ENCODE results near the gene ZNF598. TPM values are rescaled to one million over a fixed set of nuclear protein-coding genes. Genes with fewer than 3 reads are reported as not detected.

ZNF598 gene
- polyA plus RNA-seq, 2 of the 4 experiments (the other 2 are of a cell fraction): 17.7 to 33.8 TPM

DNA sequence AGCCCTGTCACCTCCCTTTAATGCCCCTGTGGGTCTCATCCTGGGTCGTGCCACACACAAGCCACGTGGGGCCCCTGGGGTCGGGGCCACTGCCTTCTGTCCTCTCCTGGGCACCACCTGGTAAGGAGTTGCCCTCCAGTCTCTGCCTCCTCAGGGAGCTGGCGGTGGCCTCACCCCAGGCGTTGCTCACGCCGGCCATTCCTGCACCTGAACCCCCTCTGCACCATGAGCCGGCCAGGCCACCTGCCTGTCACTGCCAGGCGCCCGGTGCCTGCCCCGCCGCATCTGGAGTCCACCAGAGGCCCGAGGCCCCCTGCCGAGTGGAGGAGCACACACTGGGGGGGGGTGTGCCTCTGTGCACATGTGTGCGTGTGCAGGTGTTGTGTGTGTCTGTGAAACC lies 27.5 kb upstream of the ZNF598 start:
- Histone ChIP-seq H3K4me3 (no peak overlapping the region), H3K4me2 (no peak overlapping the region), H3K9me3 (no peaks in the 10 kb centered on the region), H3K4me1 (peaks cover 97% of the 10 kb centered on the region), H3K27ac (peak overlapping the region; percentile 90 to 93)
- FAIRE-seq (no peak), ATAC-seq (no peak), DNase-seq (ENCODE audit: low read depth in 1 of 2, low spot score in 1 of 2) (no peak)
- TF ChIP-seq, protein P1, sequence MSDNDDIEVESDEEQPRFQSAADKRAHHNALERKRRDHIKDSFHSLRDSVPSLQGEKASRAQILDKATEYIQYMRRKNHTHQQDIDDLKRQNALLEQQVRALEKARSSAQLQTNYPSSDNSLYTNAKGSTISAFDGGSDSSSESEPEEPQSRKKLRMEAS (IDR thresholded peaks at IDR 0.05): 0 out of 2 replicates have a peak, but pooled peaks have one; percentile 20
- no peak for TF ChIP-seq FOXS1 (CRISPR knock-in tag; IDR thresholded peaks at IDR 0.05)
- ChIA-PET CTCF (interaction anchor here (0.7 to 3.1 kb wide), 5 partner anchors 14 to 103 kb away, joined by 3 to 20 read pairs (median 4); partner anchors contain the start of gene NPW), POLR2A (no interaction called here)
- WGBS (ENCODE audit: missing lambda C conversion rate): 95% methylated on average over 7 of the region's 15 CpGs

DNA sequence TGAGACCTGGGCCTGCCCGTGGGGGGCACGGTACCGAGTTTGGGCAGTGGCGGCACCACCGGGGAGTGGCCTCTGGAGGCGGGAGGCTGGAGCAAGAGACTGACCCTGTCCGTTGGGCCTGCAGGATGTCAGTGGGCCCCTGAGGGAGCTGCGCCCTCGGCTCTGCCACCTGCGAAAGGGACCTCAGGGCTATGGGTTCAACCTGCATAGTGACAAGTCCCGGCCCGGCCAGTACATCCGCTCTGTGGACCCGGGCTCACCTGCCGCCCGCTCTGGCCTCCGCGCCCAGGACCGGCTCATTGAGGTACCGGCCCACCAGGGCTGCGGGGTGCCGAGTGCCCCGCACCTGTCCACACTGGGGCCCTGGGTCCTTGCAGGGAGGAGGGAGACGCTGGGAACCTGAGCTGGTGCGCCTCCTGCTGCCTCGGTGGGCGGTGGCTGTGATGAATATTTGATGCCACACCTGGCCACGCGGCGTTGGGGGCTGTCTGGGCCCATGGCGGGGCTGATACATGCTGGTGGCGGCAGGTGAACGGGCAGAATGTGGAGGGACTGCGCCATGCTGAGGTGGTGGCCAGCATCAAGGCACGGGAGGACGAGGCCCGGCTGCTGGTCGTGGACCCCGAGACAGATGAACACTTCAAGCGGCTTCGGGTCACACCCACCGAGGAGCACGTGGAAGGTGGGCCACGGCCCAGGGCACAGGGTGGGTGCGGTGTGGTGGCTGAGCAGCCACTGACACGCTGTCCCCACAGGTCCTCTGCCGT lies 26.8 kb upstream of the ZNF598 start:
- no peak for DNase-seq (ENCODE audit: low read depth in 1 of 2, low spot score in 1 of 2)
- H3K9me3 ChIP-seq: no peaks in the 10 kb centered on the region
- peaks cover 90% of the 10 kb centered on the region for H3K4me1 ChIP-seq
- CTCF ChIA-PET: interaction anchor here (0.5 to 3.1 kb wide), 9 partner anchors 9 to 80 kb away, joined by 3 to 20 read pairs (median 3); partner anchors contain the start of genes NPW, NTHL1 and TSC2
- peak overlapping the region; percentile 90 to 93 for H3K27ac ChIP-seq
- POLR2A ChIA-PET: interaction anchor here (1.2 kb wide), 1 partner anchor 11 kb away, joined by 3 read pairs; the partner anchor contains the start of genes NTHL1 and TSC2
- H3K4me2 ChIP-seq: peak overlapping the region; percentile 88
- no peak for FAIRE-seq
- peak in 1 of 2 experiments; percentile 3; a peak in 3 of 6 replicates for ATAC-seq
- no peak overlapping the region for H3K4me3 ChIP-seq
- no peak for TF ChIP-seq EHF (CRISPR knock-in tag; IDR thresholded peaks at IDR 0.05)
- TF ChIP-seq KDM1A (IDR thresholded peaks at IDR 0.05; ENCODE audit: low read depth): no peak
- no peak for TF ChIP-seq PHF8 (IDR thresholded peaks at IDR 0.05; ENCODE audit: borderline replicate concordance, low read depth)
- TF ChIP-seq, protein P2, sequence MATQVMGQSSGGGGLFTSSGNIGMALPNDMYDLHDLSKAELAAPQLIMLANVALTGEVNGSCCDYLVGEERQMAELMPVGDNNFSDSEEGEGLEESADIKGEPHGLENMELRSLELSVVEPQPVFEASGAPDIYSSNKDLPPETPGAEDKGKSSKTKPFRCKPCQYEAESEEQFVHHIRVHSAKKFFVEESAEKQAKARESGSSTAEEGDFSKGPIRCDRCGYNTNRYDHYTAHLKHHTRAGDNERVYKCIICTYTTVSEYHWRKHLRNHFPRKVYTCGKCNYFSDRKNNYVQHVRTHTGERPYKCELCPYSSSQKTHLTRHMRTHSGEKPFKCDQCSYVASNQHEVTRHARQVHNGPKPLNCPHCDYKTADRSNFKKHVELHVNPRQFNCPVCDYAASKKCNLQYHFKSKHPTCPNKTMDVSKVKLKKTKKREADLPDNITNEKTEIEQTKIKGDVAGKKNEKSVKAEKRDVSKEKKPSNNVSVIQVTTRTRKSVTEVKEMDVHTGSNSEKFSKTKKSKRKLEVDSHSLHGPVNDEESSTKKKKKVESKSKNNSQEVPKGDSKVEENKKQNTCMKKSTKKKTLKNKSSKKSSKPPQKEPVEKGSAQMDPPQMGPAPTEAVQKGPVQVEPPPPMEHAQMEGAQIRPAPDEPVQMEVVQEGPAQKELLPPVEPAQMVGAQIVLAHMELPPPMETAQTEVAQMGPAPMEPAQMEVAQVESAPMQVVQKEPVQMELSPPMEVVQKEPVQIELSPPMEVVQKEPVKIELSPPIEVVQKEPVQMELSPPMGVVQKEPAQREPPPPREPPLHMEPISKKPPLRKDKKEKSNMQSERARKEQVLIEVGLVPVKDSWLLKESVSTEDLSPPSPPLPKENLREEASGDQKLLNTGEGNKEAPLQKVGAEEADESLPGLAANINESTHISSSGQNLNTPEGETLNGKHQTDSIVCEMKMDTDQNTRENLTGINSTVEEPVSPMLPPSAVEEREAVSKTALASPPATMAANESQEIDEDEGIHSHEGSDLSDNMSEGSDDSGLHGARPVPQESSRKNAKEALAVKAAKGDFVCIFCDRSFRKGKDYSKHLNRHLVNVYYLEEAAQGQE (IDR thresholded peaks at IDR 0.05): no peak
- no peak for TF ChIP-seq MAZ (IDR thresholded peaks at IDR 0.05; ENCODE audit: borderline replicate concordance, low read depth, low read length)
- no peak for TF ChIP-seq CBX8 (IDR thresholded peaks at IDR 0.05)
- TF ChIP-seq HOXB5 (CRISPR knock-in tag; IDR thresholded peaks at IDR 0.05): no peak
- TF ChIP-seq, protein P3, sequence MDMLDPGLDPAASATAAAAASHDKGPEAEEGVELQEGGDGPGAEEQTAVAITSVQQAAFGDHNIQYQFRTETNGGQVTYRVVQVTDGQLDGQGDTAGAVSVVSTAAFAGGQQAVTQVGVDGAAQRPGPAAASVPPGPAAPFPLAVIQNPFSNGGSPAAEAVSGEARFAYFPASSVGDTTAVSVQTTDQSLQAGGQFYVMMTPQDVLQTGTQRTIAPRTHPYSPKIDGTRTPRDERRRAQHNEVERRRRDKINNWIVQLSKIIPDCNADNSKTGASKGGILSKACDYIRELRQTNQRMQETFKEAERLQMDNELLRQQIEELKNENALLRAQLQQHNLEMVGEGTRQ (IDR thresholded peaks at IDR 0.05): no peak
- TF ChIP-seq EHMT2 (IDR thresholded peaks at IDR 0.05; ENCODE audit: low read depth): no peak
- no peak for TF ChIP-seq POLR2A (IDR thresholded peaks at IDR 0.05; ENCODE audit: low read length)
- TF ChIP-seq MAFK (IDR thresholded peaks at IDR 0.05; ENCODE audit: partially characterized antibody): no peak
- no peak for TF ChIP-seq POLR2AphosphoS2 (conservative IDR thresholded peaks at IDR 0.05; ENCODE audit: low read length)
- no peak for TF ChIP-seq ESRRA (IDR thresholded peaks at IDR 0.05; ENCODE audit: borderline replicate concordance, low read length)
- TF ChIP-seq, protein P4, sequence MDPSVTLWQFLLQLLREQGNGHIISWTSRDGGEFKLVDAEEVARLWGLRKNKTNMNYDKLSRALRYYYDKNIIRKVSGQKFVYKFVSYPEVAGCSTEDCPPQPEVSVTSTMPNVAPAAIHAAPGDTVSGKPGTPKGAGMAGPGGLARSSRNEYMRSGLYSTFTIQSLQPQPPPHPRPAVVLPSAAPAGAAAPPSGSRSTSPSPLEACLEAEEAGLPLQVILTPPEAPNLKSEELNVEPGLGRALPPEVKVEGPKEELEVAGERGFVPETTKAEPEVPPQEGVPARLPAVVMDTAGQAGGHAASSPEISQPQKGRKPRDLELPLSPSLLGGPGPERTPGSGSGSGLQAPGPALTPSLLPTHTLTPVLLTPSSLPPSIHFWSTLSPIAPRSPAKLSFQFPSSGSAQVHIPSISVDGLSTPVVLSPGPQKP (IDR thresholded peaks at IDR 0.05; ENCODE audit: low read depth, low read length): no peak
- TF ChIP-seq, protein P5, sequence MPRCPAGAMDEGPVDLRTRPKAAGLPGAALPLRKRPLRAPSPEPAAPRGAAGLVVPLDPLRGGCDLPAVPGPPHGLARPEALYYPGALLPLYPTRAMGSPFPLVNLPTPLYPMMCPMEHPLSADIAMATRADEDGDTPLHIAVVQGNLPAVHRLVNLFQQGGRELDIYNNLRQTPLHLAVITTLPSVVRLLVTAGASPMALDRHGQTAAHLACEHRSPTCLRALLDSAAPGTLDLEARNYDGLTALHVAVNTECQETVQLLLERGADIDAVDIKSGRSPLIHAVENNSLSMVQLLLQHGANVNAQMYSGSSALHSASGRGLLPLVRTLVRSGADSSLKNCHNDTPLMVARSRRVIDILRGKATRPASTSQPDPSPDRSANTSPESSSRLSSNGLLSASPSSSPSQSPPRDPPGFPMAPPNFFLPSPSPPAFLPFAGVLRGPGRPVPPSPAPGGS (IDR thresholded peaks at IDR 0.05): no peak
- no peak for TF ChIP-seq JUNB (IDR thresholded peaks at IDR 0.05)
- WGBS (ENCODE audit: missing lambda C conversion rate): 80% methylated on average over 28 of the region's 47 CpGs
